HepG2 (cell line): Measurements from ENCODE around the gene AK2. TPM values are rescaled to one million over a fixed set of nuclear protein-coding genes. Genes with fewer than 3 reads are reported as not detected.
A peak's percentile ranks its signal among the peaks of the same experiment; 100 is the strongest.

ENCODE experiments used
- AGO1 ChIP-seq: fragments of 200-400 bp; formaldehyde crosslinking; IDR thresholded peaks from 2 replicates; pipeline ENCODE4 v1.6.1; 2017; ENCODE audit warnings: mild to moderate bottlenecking, low read depth, low read length, moderate library complexity; ENCODE audit not compliant: poor library complexity, severe bottlenecking
- ARID5B ChIP-seq: IDR thresholded peaks from 2 replicates; pipeline ENCODE4 v1.4.0; 2020; ENCODE audit warnings: mild to moderate bottlenecking, missing genetic modification reagents
- EED ChIP-seq: sonication (generic); formaldehyde crosslinking; IDR thresholded peaks from 2 replicates; pipeline ENCODE4 v1.5.0; 2020; ENCODE audit warnings: mild to moderate bottlenecking, missing genetic modification reagents
- GATA4 ChIP-seq: sonication (generic); IDR thresholded peaks from 2 replicates; pipeline ENCODE4 v1.6.1; 2016; ENCODE audit warnings: antibody characterized with exemption, low read depth, borderline replicate concordance
- HOXD1 ChIP-seq: sonication (generic); formaldehyde crosslinking; IDR thresholded peaks from 2 replicates; pipeline ENCODE4 v1.5.0; 2020; ENCODE audit warnings: missing genetic modification reagents
- LCORL ChIP-seq, 2 experiments: fragments of 450-650 bp in 1 of 2; sonication (generic) in 1 of 2; formaldehyde crosslinking in 1 of 2; IDR thresholded peaks; 2 replicates each; pipeline versions ENCODE4 v1.5.0 to v1.6.1; 2017 to 2020; ENCODE audit warnings: antibody characterized with exemption in 1 of 2, missing genetic modification reagents in 1 of 2
- NFRKB ChIP-seq: fragments of 450-650 bp; IDR thresholded peaks from 2 replicates; pipeline ENCODE4 v1.6.1; 2017
- RXRA ChIP-seq: sonication (generic); formaldehyde crosslinking; IDR thresholded peaks from 2 replicates; pipeline ENCODE4 v1.5.1; 2020; ENCODE audit warnings: missing genetic modification reagents
- THYN1 ChIP-seq: sonication (generic); formaldehyde crosslinking; IDR thresholded peaks from 2 replicates; pipeline ENCODE4 v1.8.1; 2023; ENCODE audit warnings: low read depth, mild to moderate bottlenecking, moderate library complexity, missing genetic modification reagents, borderline replicate concordance
- TOPORS ChIP-seq: sonication (generic); formaldehyde crosslinking; IDR thresholded peaks from 2 replicates; pipeline ENCODE4 v1.8.0; 2023; ENCODE audit warnings: mild to moderate bottlenecking, missing genetic modification reagents
- USF2 ChIP-seq, 2 experiments: sonication (generic) in 1 of 2; formaldehyde crosslinking in 1 of 2; IDR thresholded peaks; 2 replicates each; pipeline versions ENCODE4 v1.5.1 to v1.6.1; 2011 to 2020; ENCODE audit warnings: borderline replicate concordance in 1 of 2, low read depth in 1 of 2, low read length in 1 of 2, mild to moderate bottlenecking in 1 of 2, missing genetic modification reagents in 1 of 2, moderate library complexity in 1 of 2
- ZBTB3 ChIP-seq: sonication (generic); formaldehyde crosslinking; IDR thresholded peaks from 2 replicates; pipeline ENCODE4 v1.4.0; 2020; ENCODE audit warnings: low read depth, mild to moderate bottlenecking, moderate library complexity, missing genetic modification reagents, borderline replicate concordance
- ZBTB33 ChIP-seq: sonication (generic); formaldehyde crosslinking; IDR thresholded peaks from 2 replicates; pipeline ENCODE4 v1.4.0; 2020; ENCODE audit warnings: missing genetic modification reagents
- ZBTB37 ChIP-seq: sonication (generic); formaldehyde crosslinking; IDR thresholded peaks from 2 replicates; pipeline ENCODE4 v1.4.0; 2020; ENCODE audit warnings: mild to moderate bottlenecking, missing genetic modification reagents
- ZNF563 ChIP-seq: sonication (generic); formaldehyde crosslinking; IDR thresholded peaks from 2 replicates; pipeline ENCODE4 v1.8.0; 2022; ENCODE audit warnings: mild to moderate bottlenecking, moderate library complexity, missing genetic modification reagents
- ZNF564 ChIP-seq: sonication (generic); formaldehyde crosslinking; IDR thresholded peaks from 2 replicates; pipeline ENCODE4 v1.8.1; 2023; ENCODE audit warnings: mild to moderate bottlenecking, missing genetic modification reagents
- ZNF761 ChIP-seq: sonication (generic); formaldehyde crosslinking; conservative IDR thresholded peaks from 2 replicates; pipeline ENCODE4 v1.4.0; 2020; ENCODE audit warnings: mild to moderate bottlenecking, missing genetic modification reagents
- polyA plus RNA-seq, 8 experiments: library from polyadenylated mRNA; depleted of rRNA in 3 of 8; stranded (reverse) in 7 of 8; unstranded in 1 of 8; fragments of >200 nt; fragmentation: Illumina TruSeq in 4 of 8; extraction: Trizol in 4 of 8; gene quantifications; 2 replicates each; pipeline versions ENCODE4 v1.2.1 to v1.2.3, GENCODE V29; 2011 to 2016; ENCODE audit warnings: low read depth in 4 of 8, missing spikeins in 1 of 8, mixed read lengths in 1 of 8; ENCODE audit not compliant: insufficient read depth in 1 of 8
- total RNA-seq, 5 experiments: library from RNA; depleted of rRNA; stranded (reverse); fragments of >200 nt; fragmentation: Illumina TruSeq; extraction: Trizol; gene quantifications; 2 replicates each; pipeline ENCODE4 v1.2.3, GENCODE V29; 2016; ENCODE audit warnings: low read depth in 1 of 5

The AK2 gene
- total and polyA plus RNA-seq, 2 of the 13 experiments (the other 11 are each of a cell fraction or from before 2014, with no cell fraction given), result 170 to 188 TPM

GRCh38 chr1:33036526-33037503 lies at the start of gene AK2 (continued):
- TF ChIP-seq ZBTB37 (no peak), ZNF564 (CRISPR knock-in tag) (peak; percentile 67; the same call in 1 of the 2 replicates), AGO1 (peak; percentile 39), NFRKB (no peak), ZNF761 (peak; percentile 94), ARID5B (CRISPR knock-in tag) (no peak; the same call in 1 of the 2 replicates), ZNF563 (CRISPR knock-in tag) (peak; percentile 94), RXRA (CRISPR knock-in tag) (peak; percentile 86), TOPORS (CRISPR knock-in tag) (peak; percentile 78; the same call in 1 of the 2 replicates), GATA4 (no peak), THYN1 (CRISPR knock-in tag) (no peak), ZBTB3 (peak; percentile 66; the same call in 1 of the 2 replicates), EED (CRISPR knock-in tag) (peak; percentile 84), HOXD1 (peak; percentile 19; the same call in 1 of the 2 replicates), ZBTB33 (CRISPR knock-in tag) (peak; percentile 37; the same call in 1 of the 2 replicates), LCORL (IDR thresholded peaks at IDR 0.05) (no peak), LCORL (CRISPR knock-in tag; IDR thresholded peaks at IDR 0.05) (no peak; the same call in 1 of the 2 replicates), USF2 (IDR thresholded peaks at IDR 0.05; ENCODE audit: low read depth, low read length) (no peak), USF2 (CRISPR knock-in tag; IDR thresholded peaks at IDR 0.05; ENCODE audit: borderline replicate concordance) (peak; percentile 43; the same call in 1 of the 2 replicates)
